ENCODE data around the gene RAP1GAP2. TPM values are rescaled to one million over a fixed set of nuclear protein-coding genes. Genes with fewer than 3 reads are reported as not detected.

RAP1GAP2 gene
- total RNA-seq, 1 donor from 2014 or later = 8.6 TPM

DNA sequence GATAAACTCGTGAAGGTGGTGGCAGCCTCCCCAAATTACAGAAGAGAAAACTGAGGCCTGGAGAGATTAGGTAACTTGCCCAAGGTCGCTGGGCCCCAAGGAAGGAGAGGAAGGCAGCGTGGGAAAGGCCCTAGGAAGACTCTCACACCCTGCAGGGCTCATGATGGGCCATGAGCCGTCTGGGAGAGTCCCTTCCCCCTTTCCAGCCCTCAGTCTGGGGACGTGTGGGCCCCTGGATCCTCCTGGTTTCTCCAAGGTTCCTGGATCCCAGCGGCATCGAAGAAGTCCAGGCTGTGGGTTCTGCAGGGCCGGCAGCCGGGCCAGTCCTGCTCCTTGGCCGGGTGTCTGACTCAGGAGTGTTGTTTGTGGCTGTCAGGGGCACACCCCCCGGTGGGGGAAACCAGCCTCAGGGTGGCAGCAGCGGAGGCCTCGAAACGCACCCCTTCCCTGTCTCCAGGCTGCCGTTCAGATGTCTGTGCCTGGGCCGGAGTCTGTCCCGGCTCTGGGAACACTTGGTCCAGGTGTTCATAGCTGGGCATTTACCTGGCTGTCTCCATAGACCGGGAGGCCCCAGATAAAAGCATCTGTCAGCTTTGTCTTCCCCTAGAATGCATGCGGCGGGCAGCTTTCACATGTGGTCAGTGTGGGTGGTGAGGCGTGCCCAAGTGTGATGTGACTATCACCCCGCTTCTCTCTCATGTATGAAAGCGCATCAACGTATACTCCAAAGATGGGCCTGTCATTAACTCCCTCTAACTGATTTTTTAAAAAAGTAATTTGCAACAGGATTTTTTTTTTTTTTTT is 3.7 kb upstream of the RAP1GAP2 start:
- no peak overlapping the region for H3K4me3 ChIP-seq (ENCODE audit: insufficient read depth, low read depth, low read length)

DNA sequence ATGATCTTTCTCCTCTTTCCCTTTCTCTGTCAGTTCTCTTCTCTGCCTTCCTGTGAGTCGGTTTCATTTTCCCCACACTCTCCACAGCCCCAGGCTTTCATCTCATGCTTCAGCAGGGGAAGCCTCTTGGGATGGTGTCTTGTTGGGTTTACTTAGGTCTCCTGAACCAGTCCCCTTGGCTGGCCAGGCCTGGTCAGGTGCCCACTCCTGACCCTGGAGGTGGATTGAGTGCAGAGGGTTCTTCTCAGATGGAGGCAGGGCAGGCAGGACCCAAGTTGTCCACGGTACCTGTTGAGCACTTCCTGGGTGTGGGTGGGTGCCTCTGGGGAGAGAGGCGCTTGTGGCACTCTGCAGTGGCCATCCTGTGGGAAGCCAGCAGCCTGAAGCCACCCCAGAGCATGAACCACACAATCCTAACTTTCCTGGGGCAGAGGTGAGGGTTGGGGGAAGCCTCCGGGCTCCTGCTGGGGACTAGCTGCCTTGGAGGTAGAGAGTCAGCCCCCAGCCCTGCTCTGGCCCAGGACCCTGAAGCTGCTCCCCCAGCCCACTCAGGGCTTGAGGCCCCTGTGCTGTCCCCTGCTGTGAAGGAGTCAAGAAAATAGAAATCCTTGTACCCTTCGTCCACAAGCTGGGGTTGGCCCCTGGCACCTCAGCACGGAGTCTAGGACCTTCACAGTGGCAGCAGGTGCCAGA is 2.0 kb upstream of the RAP1GAP2 start:
- Histone ChIP-seq H3K9ac (ENCODE audit: low read length) (no peak overlapping the region), H3K4me1 (ENCODE audit: insufficient read depth, low read length) (no peaks in the 10 kb centered on the region), H4K20me1 (ENCODE audit: insufficient read depth, low read length) (no peaks in the 10 kb centered on the region), H3K9me3 (ENCODE audit: insufficient read depth, low read depth, low read length) (no peaks in the 10 kb centered on the region), H3K4me3 (ENCODE audit: insufficient read depth, low read depth, low read length) (no peak overlapping the region), H2AFZ (ENCODE audit: low read depth, low read length) (no peak overlapping the region), H3K4me2 (ENCODE audit: low read length) (no peak overlapping the region), H3K27me3 (ENCODE audit: insufficient read depth, low read length) (peaks cover 5% of the 10 kb centered on the region), H3K36me3 (ENCODE audit: insufficient read depth, low read length) (no peaks in the 10 kb centered on the region), H3K79me2 (ENCODE audit: insufficient read depth, low read length) (no peaks in the 10 kb centered on the region), H3K27ac (ENCODE audit: low read depth, low read length) (no peak overlapping the region)
- Mint-ChIP-seq H3K4me3 (ENCODE audit: unreplicated experiment) (no peak overlapping the region), H3K36me3 (ENCODE audit: low read depth, unreplicated experiment) (no peaks in the 10 kb centered on the region), H3K4me1 (ENCODE audit: low read depth, unreplicated experiment) (peaks cover 1% of the 10 kb centered on the region), H3K27me3 (ENCODE audit: low read depth, unreplicated experiment) (peaks cover 36% of the 10 kb centered on the region), H3K9me3 (ENCODE audit: unreplicated experiment) (no peaks in the 10 kb centered on the region), H3K27ac (ENCODE audit: unreplicated experiment) (no peak overlapping the region)
- TF ChIP-seq EZH2 (IDR thresholded peaks at IDR 0.05; ENCODE audit: insufficient read depth, low read length) = no peak
- TF ChIP-seq, protein P1, sequence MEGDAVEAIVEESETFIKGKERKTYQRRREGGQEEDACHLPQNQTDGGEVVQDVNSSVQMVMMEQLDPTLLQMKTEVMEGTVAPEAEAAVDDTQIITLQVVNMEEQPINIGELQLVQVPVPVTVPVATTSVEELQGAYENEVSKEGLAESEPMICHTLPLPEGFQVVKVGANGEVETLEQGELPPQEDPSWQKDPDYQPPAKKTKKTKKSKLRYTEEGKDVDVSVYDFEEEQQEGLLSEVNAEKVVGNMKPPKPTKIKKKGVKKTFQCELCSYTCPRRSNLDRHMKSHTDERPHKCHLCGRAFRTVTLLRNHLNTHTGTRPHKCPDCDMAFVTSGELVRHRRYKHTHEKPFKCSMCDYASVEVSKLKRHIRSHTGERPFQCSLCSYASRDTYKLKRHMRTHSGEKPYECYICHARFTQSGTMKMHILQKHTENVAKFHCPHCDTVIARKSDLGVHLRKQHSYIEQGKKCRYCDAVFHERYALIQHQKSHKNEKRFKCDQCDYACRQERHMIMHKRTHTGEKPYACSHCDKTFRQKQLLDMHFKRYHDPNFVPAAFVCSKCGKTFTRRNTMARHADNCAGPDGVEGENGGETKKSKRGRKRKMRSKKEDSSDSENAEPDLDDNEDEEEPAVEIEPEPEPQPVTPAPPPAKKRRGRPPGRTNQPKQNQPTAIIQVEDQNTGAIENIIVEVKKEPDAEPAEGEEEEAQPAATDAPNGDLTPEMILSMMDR (IDR thresholded peaks at IDR 0.05; ENCODE audit: insufficient read depth, low read depth, low read length) = no peak
- DNase-seq (ENCODE audit: low read depth) (no peak), FAIRE-seq (no peak)

More for the DNA sequence above, 3.7 kb upstream of the RAP1GAP2 start:
- Mint-ChIP-seq H3K9me3 (ENCODE audit: unreplicated experiment) (no peaks in the 10 kb centered on the region), H3K27me3 (ENCODE audit: low read depth, unreplicated experiment) (peaks cover 24% of the 10 kb centered on the region), H3K27ac (ENCODE audit: unreplicated experiment) (no peak overlapping the region), H3K4me1 (ENCODE audit: low read depth, unreplicated experiment) (peaks cover 1% of the 10 kb centered on the region), H3K36me3 (ENCODE audit: low read depth, unreplicated experiment) (no peaks in the 10 kb centered on the region), H3K4me3 (ENCODE audit: unreplicated experiment) (no peak overlapping the region)
- TF ChIP-seq EZH2 (IDR thresholded peaks at IDR 0.05; ENCODE audit: insufficient read depth, low read length) = no peak
- TF ChIP-seq, protein P1 (IDR thresholded peaks at IDR 0.05; ENCODE audit: insufficient read depth, low read depth, low read length) = no peak
- DNase-seq (ENCODE audit: low read depth) (no peak), FAIRE-seq (no peak)
- Histone ChIP-seq H3K4me1 (ENCODE audit: insufficient read depth, low read length) (no peaks in the 10 kb centered on the region), H3K9me3 (ENCODE audit: insufficient read depth, low read depth, low read length) (no peaks in the 10 kb centered on the region), H3K27ac (ENCODE audit: low read depth, low read length) (no peak overlapping the region), H3K27me3 (ENCODE audit: insufficient read depth, low read length) (peaks cover 5% of the 10 kb centered on the region), H3K36me3 (ENCODE audit: insufficient read depth, low read length) (no peaks in the 10 kb centered on the region), H3K4me2 (ENCODE audit: low read length) (no peak overlapping the region), H3K9ac (ENCODE audit: low read length) (no peak overlapping the region), H4K20me1 (ENCODE audit: insufficient read depth, low read length) (no peaks in the 10 kb centered on the region), H2AFZ (ENCODE audit: low read depth, low read length) (no peak overlapping the region), H3K79me2 (ENCODE audit: insufficient read depth, low read length) (no peaks in the 10 kb centered on the region)
